Activated B cell treated with CpG ODN at 0.5 μM for 24 hours (primary cell): ENCODE data around the gene POLN. TPM values are rescaled to one million over a fixed set of nuclear protein-coding genes. Genes with fewer than 3 reads are reported as not detected.

Experiments
- ATAC-seq: fragments of 200-7000 bp; cut with Tn5 transposase; one replicate; pipeline ENCODE4 v1.10.0; 2021; ENCODE audit warnings: low read depth, mild to moderate bottlenecking, moderate library complexity
- CTCF ChIA-PET: fragments of 350-600 bp; sonication (Branson Sonifier 250); formaldehyde crosslinking; loops from one replicate; lab custom pipeline; 2021; ENCODE audit warnings: antibody characterized with exemption; lab: Charles Lee
- POLR2A ChIA-PET: fragments of 350-600 bp; sonication (Branson Sonifier 250); formaldehyde crosslinking; loops from one replicate; lab custom pipeline; 2021; ENCODE audit warnings: antibody characterized with exemption; lab: Charles Lee
- DNase-seq: peaks from one replicate; pipeline ENCODE4 v3.0.0; 2022
- H3K27ac Mint-ChIP-seq: one replicate; pipeline ENCODE4 v1.8.0; 2020; ENCODE audit warnings: mixed read lengths
- H3K27me3 Mint-ChIP-seq: one replicate; pipeline ENCODE4 v1.8.0; 2021; ENCODE audit warnings: mixed read lengths
- H3K36me3 Mint-ChIP-seq: one replicate; pipeline ENCODE4 v1.8.0; 2021; ENCODE audit warnings: low read depth, mixed read lengths
- H3K4me1 Mint-ChIP-seq: one replicate; pipeline ENCODE4 v1.8.0; 2021; ENCODE audit warnings: mixed read lengths
- H3K4me3 Mint-ChIP-seq: one replicate; pipeline ENCODE4 v1.8.0; 2020; ENCODE audit warnings: mild to moderate bottlenecking, mixed read lengths
- H3K9me3 Mint-ChIP-seq: one replicate; pipeline ENCODE4 v1.8.0; 2020; ENCODE audit warnings: mixed read lengths
- CTCF ChIP-seq: fragments of 200-600 bp; IDR thresholded peaks from one replicate; pipeline ENCODE4 v1.8.0; 2022; ENCODE audit warnings: antibody characterized with exemption, mild to moderate bottlenecking
- intact Hi-C: fragments of 100-400 bp; cut with micrococcal nuclease; formaldehyde crosslinking; loops from one replicate; pipeline ENCODE4 v1.15.1; 2024
- total RNA-seq: library from RNA; stranded (reverse); gene quantifications from 2 replicates; pipeline ENCODE4 v1.2.3, GENCODE V29; 2022

POLN gene
- total RNA-seq, 1 donor from 2014 or later, result 1.4 TPM

GRCh38 chr4:2075987-2076907 is 165.7 kb downstream of the POLN start:
- DNase-seq (no peak), ATAC-seq (no peak)
- no peak for TF ChIP-seq CTCF
- Mint-ChIP-seq H3K27ac (no peak overlapping the region), H3K36me3 (no peaks in the 10 kb centered on the region), H3K4me1 (no peaks in the 10 kb centered on the region), H3K9me3 (no peaks in the 10 kb centered on the region), H3K27me3 (no peaks in the 10 kb centered on the region), H3K4me3 (no peak overlapping the region)
- intact Hi-C loops, result no loop called here
- POLR2A ChIA-PET, result no interaction called here
- CTCF ChIA-PET, result no interaction called here

DNA sequence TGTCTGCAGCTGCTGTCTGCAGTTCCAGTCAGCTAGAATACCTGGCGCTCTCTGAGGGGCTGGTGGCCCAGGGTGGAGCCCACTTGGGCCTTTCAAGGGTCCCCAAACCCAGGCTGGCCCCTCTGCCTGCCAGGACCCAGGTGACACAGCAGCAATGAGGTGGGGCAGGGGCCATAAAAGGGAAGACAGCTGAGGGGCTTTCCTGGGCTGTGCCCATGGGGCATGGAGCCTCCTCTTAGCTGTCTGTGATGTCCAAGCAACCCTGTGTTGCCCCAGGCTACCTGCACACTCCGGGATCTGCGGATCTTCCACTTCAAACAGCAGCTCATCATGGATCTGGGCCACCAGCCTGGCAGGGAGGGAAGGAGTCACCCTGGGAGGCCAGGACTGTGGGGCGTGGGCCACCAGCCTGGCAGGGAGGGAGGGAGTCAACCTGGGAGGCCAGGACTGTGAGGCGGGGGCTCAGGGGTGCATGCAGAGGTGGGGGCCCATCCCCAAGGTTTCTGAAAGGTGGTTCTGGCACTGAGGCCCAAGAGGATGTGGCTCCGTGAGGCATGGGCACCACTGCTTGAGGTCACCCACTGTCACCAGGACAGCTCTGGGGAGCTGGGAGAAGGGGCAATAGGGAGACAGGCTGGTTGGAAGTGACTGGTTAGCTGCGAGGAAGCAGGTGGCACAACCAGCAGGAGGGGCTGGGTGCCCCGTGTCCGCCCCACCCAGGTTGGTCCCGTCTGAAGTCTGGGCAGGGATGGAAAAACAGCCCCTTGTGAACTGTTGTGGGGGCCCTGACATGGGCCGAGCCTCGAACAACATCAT is 166.5 kb downstream of the POLN start:
- no peaks in the 10 kb centered on the region for H3K27me3 Mint-ChIP-seq
- ChIA-PET CTCF (no interaction called here), POLR2A (no interaction called here)
- no peaks in the 10 kb centered on the region for H3K36me3 Mint-ChIP-seq
- H3K4me3 Mint-ChIP-seq, result no peak overlapping the region
- no peaks in the 10 kb centered on the region for H3K4me1 Mint-ChIP-seq
- ATAC-seq (no peak), DNase-seq (no peak)
- H3K9me3 Mint-ChIP-seq, result no peaks in the 10 kb centered on the region
- H3K27ac Mint-ChIP-seq, result no peak overlapping the region
- TF ChIP-seq CTCF, result no peak
- intact Hi-C loops, result no loop called here

GRCh38 chr4:2074588-2074987 is 167.3 kb downstream of the POLN start:
- Mint-ChIP-seq H3K27me3 (no peaks in the 10 kb centered on the region), H3K4me1 (no peaks in the 10 kb centered on the region), H3K36me3 (no peaks in the 10 kb centered on the region), H3K27ac (no peak overlapping the region), H3K9me3 (no peaks in the 10 kb centered on the region), H3K4me3 (no peak overlapping the region)
- ATAC-seq, result no peak
- CTCF ChIA-PET, result no interaction called here
- intact Hi-C loops, result no loop called here
- DNase-seq, result no peak
- POLR2A ChIA-PET, result no interaction called here
- no peak for TF ChIP-seq CTCF

GRCh38 chr4:2073808-2074481 is 168.0 kb downstream of the POLN start:
- no peaks in the 10 kb centered on the region for H3K27me3 Mint-ChIP-seq
- CTCF ChIA-PET, result no interaction called here
- no peak overlapping the region for H3K4me3 Mint-ChIP-seq
- intact Hi-C loops, result no loop called here
- DNase-seq, result no peak
- no peaks in the 10 kb centered on the region for H3K9me3 Mint-ChIP-seq
- no peak for ATAC-seq
- no peak for TF ChIP-seq CTCF
- no peaks in the 10 kb centered on the region for H3K4me1 Mint-ChIP-seq
- no peak overlapping the region for H3K27ac Mint-ChIP-seq
- no peaks in the 10 kb centered on the region for H3K36me3 Mint-ChIP-seq
- POLR2A ChIA-PET, result no interaction called here
